ENCODE results near the gene UBE2L6. TPM values are rescaled to one million over a fixed set of nuclear protein-coding genes. Genes with fewer than 3 reads are reported as not detected.

Gene UBE2L6
- total RNA-seq, 2 donors from 2014 or later, result 8.1 to 22.5 TPM

- Histone ChIP-seq H3K27ac (peak overlapping the region; percentile 64 to 79), H3K4me3 (peak overlapping the region; percentile 85 to 89), H3K9me3 (no peaks in the 10 kb centered on the region), H3K4me1 (peaks cover 0 to 15% of the 10 kb centered on the region in 2 donors), H3K27me3 (no peaks in the 10 kb centered on the region), H3K36me3 (no peaks in the 10 kb centered on the region)
- peak; percentile 72 for DNase-seq (ENCODE audit: low spot score)
- no peak for TF ChIP-seq CTCF (IDR thresholded peaks at IDR 0.05)
Measured at GRCh38 chr11:57513911-57514537, 53.4 kb downstream of the UBE2L6 start.

- no peaks in the 10 kb centered on the region for H3K9me3 ChIP-seq
- DNase-seq (ENCODE audit: low spot score), result no peak
- H3K4me1 ChIP-seq, result peaks cover 0 to 15% of the 10 kb centered on the region in 2 donors
- no peak overlapping the region for H3K4me3 ChIP-seq
- H3K27me3 ChIP-seq, result no peaks in the 10 kb centered on the region
- no peaks in the 10 kb centered on the region for H3K36me3 ChIP-seq
- TF ChIP-seq CTCF (IDR thresholded peaks at IDR 0.05), result no peak
- peak overlapping the region in 1 of 2 donors; percentile 79 for H3K27ac ChIP-seq
Measured at GRCh38 chr11:57513452-57513795, 54.0 kb downstream of the UBE2L6 start.

- Histone ChIP-seq H3K27ac (peak overlapping the region in 1 of 2 donors; percentile 79), H3K4me1 (peaks cover 0 to 15% of the 10 kb centered on the region in 2 donors), H3K36me3 (no peaks in the 10 kb centered on the region), H3K27me3 (no peaks in the 10 kb centered on the region), H3K9me3 (no peaks in the 10 kb centered on the region), H3K4me3 (no peak overlapping the region)
- TF ChIP-seq CTCF (IDR thresholded peaks at IDR 0.05), result no peak
- no peak for DNase-seq (ENCODE audit: low spot score)
Measured at GRCh38 chr11:57512646-57513451, 54.6 kb downstream of the UBE2L6 start.

- no peak overlapping the region for H3K4me3 ChIP-seq
- H3K27ac ChIP-seq, result no peak overlapping the region
- no peaks in the 10 kb centered on the region for H3K36me3 ChIP-seq
- no peaks in the 10 kb centered on the region for H3K9me3 ChIP-seq
- H3K4me1 ChIP-seq, result peaks cover 0 to 15% of the 10 kb centered on the region in 2 donors
- no peak for DNase-seq (ENCODE audit: low spot score)
- H3K27me3 ChIP-seq, result no peaks in the 10 kb centered on the region
- no peak for TF ChIP-seq CTCF (IDR thresholded peaks at IDR 0.05)
Measured at GRCh38 chr11:57511741-57512430, 55.6 kb downstream of the UBE2L6 start.

GRCh38 chr11:57508341-57509170 is 58.9 kb downstream of the UBE2L6 start:
- no peak for TF ChIP-seq CTCF (IDR thresholded peaks at IDR 0.05)
- Histone ChIP-seq H3K27me3 (no peaks in the 10 kb centered on the region), H3K4me3 (no peak overlapping the region), H3K4me1 (peaks cover 0 to under 1% of the 10 kb centered on the region in 2 donors), H3K27ac (no peak overlapping the region), H3K9me3 (no peaks in the 10 kb centered on the region), H3K36me3 (no peaks in the 10 kb centered on the region)
- DNase-seq (ENCODE audit: low spot score), result no peak

Measured in right atrium auricular region (tissue), 2 donors.